ENCODE results near the gene SLC10A6. TPM values are rescaled to one million over a fixed set of nuclear protein-coding genes. Genes with fewer than 3 reads are reported as not detected.

SLC10A6 gene
- polyA plus RNA-seq, 1 donor from 2014 or later, result not detected

DNA sequence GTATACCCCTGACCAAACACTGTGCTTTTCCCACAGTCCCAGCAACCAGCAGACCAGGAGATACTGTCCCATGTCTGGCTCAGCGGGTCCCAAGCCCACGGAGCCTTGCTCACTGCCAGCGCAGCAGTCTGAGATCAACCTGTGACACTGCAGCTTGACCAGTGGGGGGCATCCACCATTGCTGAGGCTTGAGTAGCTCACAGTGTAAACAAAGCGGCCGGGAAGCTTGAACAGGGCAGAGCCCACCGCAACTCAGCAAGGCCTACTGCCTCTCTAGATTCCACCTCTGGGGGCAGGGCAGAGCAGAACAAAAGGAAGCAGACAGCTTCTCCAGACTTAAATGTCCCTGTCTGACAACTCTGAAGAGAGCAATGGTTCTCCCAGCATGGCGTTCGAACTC, 58.1 kb downstream of the SLC10A6 start:
- Histone ChIP-seq H3K9me3 (ENCODE audit: low read length) (no peaks in the 10 kb centered on the region), H3K79me2 (replicated peaks; ENCODE audit: insufficient read depth, low read length) (no peaks in the 10 kb centered on the region), H3K36me3 (ENCODE audit: insufficient read depth, low read length) (no peaks in the 10 kb centered on the region), H3K27ac (ENCODE audit: low read length) (no peak overlapping the region), H3K4me3 (ENCODE audit: low read length) (no peak overlapping the region), H2AFZ (ENCODE audit: low read depth, low read length) (no peak overlapping the region), H3K9me2 (ENCODE audit: insufficient read depth, low read length) (no peaks in the 10 kb centered on the region), H3F3A (ENCODE audit: insufficient read depth, low read length, poor library complexity, severe bottlenecking) (no peaks in the 10 kb centered on the region), H3K9ac (ENCODE audit: low read length) (no peak overlapping the region), H3K27me3 (ENCODE audit: insufficient read depth, low read depth, low read length) (no peaks in the 10 kb centered on the region), H3K4me2 (ENCODE audit: low read length) (no peak overlapping the region), H4K20me1 (ENCODE audit: insufficient read depth) (no peaks in the 10 kb centered on the region)
- no peak for TF ChIP-seq POLR2AphosphoS5 (IDR thresholded peaks at IDR 0.05)
- no peak for TF ChIP-seq SMC3 (conservative IDR thresholded peaks at IDR 0.05; ENCODE audit: poor library complexity)
- no peak for TF ChIP-seq TAF1 (IDR thresholded peaks at IDR 0.05; ENCODE audit: low read depth)
- no peak for TF ChIP-seq EP300 (conservative IDR thresholded peaks at IDR 0.05; ENCODE audit: poor library complexity, severe bottlenecking)
- TF ChIP-seq EZH2 (IDR thresholded peaks at IDR 0.05; ENCODE audit: borderline replicate concordance, insufficient read depth, low read length, poor library complexity, severe bottlenecking), result no peak
- no peak for TF ChIP-seq MXI1 (conservative IDR thresholded peaks at IDR 0.05; ENCODE audit: poor library complexity, severe bottlenecking)
- no peak for TF ChIP-seq RAD21 (conservative IDR thresholded peaks at IDR 0.05)
- TF ChIP-seq, protein P1, sequence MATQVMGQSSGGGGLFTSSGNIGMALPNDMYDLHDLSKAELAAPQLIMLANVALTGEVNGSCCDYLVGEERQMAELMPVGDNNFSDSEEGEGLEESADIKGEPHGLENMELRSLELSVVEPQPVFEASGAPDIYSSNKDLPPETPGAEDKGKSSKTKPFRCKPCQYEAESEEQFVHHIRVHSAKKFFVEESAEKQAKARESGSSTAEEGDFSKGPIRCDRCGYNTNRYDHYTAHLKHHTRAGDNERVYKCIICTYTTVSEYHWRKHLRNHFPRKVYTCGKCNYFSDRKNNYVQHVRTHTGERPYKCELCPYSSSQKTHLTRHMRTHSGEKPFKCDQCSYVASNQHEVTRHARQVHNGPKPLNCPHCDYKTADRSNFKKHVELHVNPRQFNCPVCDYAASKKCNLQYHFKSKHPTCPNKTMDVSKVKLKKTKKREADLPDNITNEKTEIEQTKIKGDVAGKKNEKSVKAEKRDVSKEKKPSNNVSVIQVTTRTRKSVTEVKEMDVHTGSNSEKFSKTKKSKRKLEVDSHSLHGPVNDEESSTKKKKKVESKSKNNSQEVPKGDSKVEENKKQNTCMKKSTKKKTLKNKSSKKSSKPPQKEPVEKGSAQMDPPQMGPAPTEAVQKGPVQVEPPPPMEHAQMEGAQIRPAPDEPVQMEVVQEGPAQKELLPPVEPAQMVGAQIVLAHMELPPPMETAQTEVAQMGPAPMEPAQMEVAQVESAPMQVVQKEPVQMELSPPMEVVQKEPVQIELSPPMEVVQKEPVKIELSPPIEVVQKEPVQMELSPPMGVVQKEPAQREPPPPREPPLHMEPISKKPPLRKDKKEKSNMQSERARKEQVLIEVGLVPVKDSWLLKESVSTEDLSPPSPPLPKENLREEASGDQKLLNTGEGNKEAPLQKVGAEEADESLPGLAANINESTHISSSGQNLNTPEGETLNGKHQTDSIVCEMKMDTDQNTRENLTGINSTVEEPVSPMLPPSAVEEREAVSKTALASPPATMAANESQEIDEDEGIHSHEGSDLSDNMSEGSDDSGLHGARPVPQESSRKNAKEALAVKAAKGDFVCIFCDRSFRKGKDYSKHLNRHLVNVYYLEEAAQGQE (IDR thresholded peaks at IDR 0.05; ENCODE audit: borderline replicate concordance), result no peak

DNA sequence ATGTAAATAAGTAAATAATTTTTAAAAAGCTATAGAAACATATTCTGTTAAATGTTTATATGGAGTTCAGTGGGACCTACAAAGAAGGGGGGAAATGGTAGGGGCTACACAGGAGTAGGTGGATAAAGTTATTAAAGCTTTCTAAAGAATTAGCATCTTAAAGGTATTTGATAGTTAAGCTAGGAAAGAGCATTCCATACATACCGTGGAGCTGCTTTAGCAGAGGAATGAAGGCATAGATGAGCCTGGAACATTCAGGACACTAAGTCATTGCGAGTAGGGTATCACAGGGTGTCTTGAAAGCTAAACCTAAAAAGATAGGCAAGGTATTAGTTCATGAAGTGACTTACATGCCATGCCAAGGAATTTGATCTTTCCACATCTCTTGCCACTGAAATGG, 60.4 kb downstream of the SLC10A6 start:
- Histone ChIP-seq H3K27me3 (ENCODE audit: insufficient read depth, low read depth, low read length) (no peaks in the 10 kb centered on the region), H3K9ac (ENCODE audit: low read length) (no peak overlapping the region), H2AFZ (ENCODE audit: low read depth, low read length) (no peak overlapping the region), H3K36me3 (ENCODE audit: insufficient read depth, low read length) (no peaks in the 10 kb centered on the region), H3K27ac (ENCODE audit: low read length) (no peak overlapping the region), H3K9me3 (ENCODE audit: low read length) (no peaks in the 10 kb centered on the region), H3K79me2 (replicated peaks; ENCODE audit: insufficient read depth, low read length) (no peaks in the 10 kb centered on the region), H3K4me3 (ENCODE audit: low read length) (no peak overlapping the region), H4K20me1 (ENCODE audit: insufficient read depth) (no peaks in the 10 kb centered on the region), H3K9me2 (ENCODE audit: insufficient read depth, low read length) (no peaks in the 10 kb centered on the region), H3F3A (ENCODE audit: insufficient read depth, low read length, poor library complexity, severe bottlenecking) (no peaks in the 10 kb centered on the region), H3K4me2 (ENCODE audit: low read length) (no peak overlapping the region)
- TF ChIP-seq, protein P2, sequence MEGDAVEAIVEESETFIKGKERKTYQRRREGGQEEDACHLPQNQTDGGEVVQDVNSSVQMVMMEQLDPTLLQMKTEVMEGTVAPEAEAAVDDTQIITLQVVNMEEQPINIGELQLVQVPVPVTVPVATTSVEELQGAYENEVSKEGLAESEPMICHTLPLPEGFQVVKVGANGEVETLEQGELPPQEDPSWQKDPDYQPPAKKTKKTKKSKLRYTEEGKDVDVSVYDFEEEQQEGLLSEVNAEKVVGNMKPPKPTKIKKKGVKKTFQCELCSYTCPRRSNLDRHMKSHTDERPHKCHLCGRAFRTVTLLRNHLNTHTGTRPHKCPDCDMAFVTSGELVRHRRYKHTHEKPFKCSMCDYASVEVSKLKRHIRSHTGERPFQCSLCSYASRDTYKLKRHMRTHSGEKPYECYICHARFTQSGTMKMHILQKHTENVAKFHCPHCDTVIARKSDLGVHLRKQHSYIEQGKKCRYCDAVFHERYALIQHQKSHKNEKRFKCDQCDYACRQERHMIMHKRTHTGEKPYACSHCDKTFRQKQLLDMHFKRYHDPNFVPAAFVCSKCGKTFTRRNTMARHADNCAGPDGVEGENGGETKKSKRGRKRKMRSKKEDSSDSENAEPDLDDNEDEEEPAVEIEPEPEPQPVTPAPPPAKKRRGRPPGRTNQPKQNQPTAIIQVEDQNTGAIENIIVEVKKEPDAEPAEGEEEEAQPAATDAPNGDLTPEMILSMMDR (IDR thresholded peaks at IDR 0.05; ENCODE audit: poor library complexity, severe bottlenecking), result no peak
- TF ChIP-seq SMC3 (conservative IDR thresholded peaks at IDR 0.05; ENCODE audit: poor library complexity), result no peak
- TF ChIP-seq, protein P1 (IDR thresholded peaks at IDR 0.05; ENCODE audit: borderline replicate concordance), result no peak
- TF ChIP-seq POLR2AphosphoS5 (IDR thresholded peaks at IDR 0.05), result no peak
- no peak for TF ChIP-seq MXI1 (conservative IDR thresholded peaks at IDR 0.05; ENCODE audit: poor library complexity, severe bottlenecking)
- TF ChIP-seq RAD21 (conservative IDR thresholded peaks at IDR 0.05), result no peak
